ENCODE measurements around the gene SLC2A5. TPM values are rescaled to one million over a fixed set of nuclear protein-coding genes. Genes with fewer than 3 reads are reported as not detected.

Gene SLC2A5
- total RNA-seq, 3 donors from 2014 or later, result 2.3 to 2.8 (median 2.7) TPM

DNA sequence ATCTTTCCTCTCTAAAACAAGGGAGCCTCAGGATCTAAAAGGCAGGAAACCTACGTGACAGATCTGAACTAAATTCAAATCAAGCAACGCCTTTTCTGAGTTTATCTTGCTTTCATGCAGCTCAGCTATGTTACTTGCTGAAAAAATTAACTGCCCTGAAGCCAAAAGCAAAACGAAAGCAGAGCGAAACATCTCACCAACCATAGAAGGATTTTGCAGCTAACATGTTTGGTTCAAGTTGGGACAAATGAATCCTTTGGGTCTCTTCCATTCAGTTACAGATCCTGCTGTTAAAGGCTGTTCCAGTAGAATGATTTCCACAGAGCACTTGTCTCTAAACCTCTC is 482 bp downstream of the SLC2A5 start:
- Histone ChIP-seq H3K4me1 (no peaks in the 10 kb centered on the region), H3K27ac (peak overlapping the region; percentile 63 to 75), H3K4me3 (peak overlapping the region; percentile 10 to 34 (median 20)), H3K36me3 (no peaks in the 10 kb centered on the region), H3K9me3 (no peaks in the 10 kb centered on the region), H3K27me3 (no peaks in the 10 kb centered on the region)
- no peak for DNase-seq (ENCODE audit: low spot score in 2 of 2)
- no peak for TF ChIP-seq POLR2AphosphoS5 (IDR thresholded peaks at IDR 0.05)
- TF ChIP-seq, protein P1, sequence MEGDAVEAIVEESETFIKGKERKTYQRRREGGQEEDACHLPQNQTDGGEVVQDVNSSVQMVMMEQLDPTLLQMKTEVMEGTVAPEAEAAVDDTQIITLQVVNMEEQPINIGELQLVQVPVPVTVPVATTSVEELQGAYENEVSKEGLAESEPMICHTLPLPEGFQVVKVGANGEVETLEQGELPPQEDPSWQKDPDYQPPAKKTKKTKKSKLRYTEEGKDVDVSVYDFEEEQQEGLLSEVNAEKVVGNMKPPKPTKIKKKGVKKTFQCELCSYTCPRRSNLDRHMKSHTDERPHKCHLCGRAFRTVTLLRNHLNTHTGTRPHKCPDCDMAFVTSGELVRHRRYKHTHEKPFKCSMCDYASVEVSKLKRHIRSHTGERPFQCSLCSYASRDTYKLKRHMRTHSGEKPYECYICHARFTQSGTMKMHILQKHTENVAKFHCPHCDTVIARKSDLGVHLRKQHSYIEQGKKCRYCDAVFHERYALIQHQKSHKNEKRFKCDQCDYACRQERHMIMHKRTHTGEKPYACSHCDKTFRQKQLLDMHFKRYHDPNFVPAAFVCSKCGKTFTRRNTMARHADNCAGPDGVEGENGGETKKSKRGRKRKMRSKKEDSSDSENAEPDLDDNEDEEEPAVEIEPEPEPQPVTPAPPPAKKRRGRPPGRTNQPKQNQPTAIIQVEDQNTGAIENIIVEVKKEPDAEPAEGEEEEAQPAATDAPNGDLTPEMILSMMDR (IDR thresholded peaks at IDR 0.05), result no peak
- TF ChIP-seq POLR2A (IDR thresholded peaks at IDR 0.05), result no peak
- intact Hi-C loops (cut with DNase I; ENCODE audit: low total_unique reads), result no loop called here

DNA sequence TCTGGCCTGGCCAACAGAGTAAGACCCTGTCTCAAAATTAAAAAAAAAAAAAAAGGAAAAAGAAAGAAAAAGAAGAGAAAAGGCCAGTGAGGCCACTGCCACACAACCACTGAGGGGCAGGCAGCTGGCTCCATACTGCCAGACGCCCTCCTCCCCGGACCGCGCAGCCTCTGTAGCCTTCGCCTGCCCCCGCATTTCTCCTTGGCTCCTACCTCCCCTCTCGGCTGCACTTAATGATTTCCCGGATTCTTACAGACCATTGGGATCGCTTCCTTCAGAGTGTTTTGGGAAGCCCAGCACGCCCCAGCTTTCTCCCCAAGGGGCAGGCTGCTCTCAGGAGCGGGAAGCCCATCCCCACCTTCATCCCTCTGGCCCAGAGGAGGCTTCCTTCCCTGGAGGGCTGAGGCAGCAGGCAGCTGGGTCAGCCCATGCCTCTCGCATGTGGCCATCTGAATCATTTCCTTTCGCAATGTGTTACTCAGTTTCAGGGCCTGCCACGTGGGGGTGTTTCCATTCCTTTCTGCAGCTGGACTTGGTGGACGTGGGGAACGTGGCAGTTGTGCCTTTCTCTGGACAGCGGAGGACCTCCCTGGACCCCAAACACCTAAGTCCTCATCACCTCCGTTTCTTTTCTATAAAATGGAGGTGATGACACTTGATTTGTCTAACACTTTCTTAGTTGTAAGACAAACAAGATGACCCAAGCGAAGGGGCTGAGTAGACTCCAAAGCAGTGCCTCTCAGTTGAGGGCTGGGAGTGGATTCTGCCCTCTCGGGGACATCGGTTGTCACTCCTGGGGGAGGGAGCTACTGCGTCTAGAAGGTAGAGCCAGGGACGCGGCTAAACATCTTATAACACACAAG is 2.3 kb downstream of the SLC2A5 start:
- H3K4me3 ChIP-seq, result peak overlapping the region in 1 of 3 donors; percentile 31
- no peaks in the 10 kb centered on the region for H3K9me3 ChIP-seq
- H3K36me3 ChIP-seq, result no peaks in the 10 kb centered on the region
- TF ChIP-seq POLR2A (IDR thresholded peaks at IDR 0.05) (no peak), POLR2AphosphoS5 (IDR thresholded peaks at IDR 0.05) (peak in 2 of 3 donors; percentile 70 to 95)
- TF ChIP-seq, protein P1 (IDR thresholded peaks at IDR 0.05), result no peak
- intact Hi-C loops (cut with DNase I; ENCODE audit: low total_unique reads), result no loop called here
- H3K27me3 ChIP-seq, result no peaks in the 10 kb centered on the region
- peak in 1 of 2 donors; percentile 46 for DNase-seq (ENCODE audit: low spot score in 2 of 2)
- H3K4me1 ChIP-seq, result no peaks in the 10 kb centered on the region
- peak overlapping the region; percentile 50 to 82 for H3K27ac ChIP-seq

DNA sequence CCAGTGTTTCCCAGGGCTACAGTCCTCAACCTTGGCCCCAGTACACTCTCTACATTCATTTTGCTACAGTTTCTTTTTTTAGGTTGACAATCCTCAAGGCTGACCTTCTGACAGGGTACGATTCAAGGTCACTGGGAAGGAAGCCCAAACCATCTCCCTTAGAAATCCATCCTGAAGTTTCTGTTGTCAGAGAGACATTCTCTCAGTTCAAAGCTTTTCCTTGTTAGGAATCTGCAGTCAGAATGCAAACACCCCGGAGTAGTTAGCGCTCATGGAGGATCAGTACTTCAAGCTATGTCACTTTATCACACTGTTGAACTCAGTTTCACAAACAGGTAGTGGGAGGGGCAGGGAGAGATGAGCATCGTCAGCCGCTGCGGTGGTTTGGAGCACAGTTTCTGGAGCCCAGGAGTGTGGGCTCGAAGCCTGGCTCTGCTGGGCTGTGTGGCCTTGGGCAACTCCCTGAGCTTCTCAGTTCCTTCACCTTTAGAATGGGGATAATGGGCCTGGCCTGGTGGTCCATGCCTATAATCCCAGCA is 4.2 kb downstream of the SLC2A5 start:
- Histone ChIP-seq H3K4me1 (no peaks in the 10 kb centered on the region), H3K36me3 (no peaks in the 10 kb centered on the region), H3K27ac (peak overlapping the region in 1 of 2 donors; percentile 67), H3K27me3 (no peaks in the 10 kb centered on the region), H3K9me3 (no peaks in the 10 kb centered on the region), H3K4me3 (no peak overlapping the region)
- no peak for DNase-seq (ENCODE audit: low spot score in 2 of 2)
- TF ChIP-seq POLR2A (IDR thresholded peaks at IDR 0.05) (no peak), POLR2AphosphoS5 (IDR thresholded peaks at IDR 0.05) (no peak)
- TF ChIP-seq, protein P1 (IDR thresholded peaks at IDR 0.05), result no peak
- intact Hi-C loops (cut with DNase I; ENCODE audit: low total_unique reads), result no loop called here

DNA sequence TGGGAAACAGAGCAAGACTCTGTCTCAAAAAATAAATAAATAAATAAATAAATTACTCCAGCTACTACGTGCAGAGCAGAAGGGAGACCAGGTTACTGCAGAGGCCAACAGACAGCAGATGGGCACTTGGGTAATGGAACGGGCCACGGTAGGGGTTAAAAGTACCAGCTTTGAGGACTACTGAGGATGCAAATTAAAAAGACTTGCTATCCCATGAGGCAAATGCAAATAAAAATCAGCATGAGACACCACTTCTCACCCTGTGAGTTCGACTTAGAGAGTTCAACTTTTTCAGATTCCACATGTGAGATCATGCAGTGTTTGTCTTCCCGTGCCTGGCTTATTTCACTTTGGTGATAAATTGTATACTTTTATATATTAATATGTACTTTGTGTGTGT is 6.6 kb downstream of the SLC2A5 start:
- no peaks in the 10 kb centered on the region for H3K36me3 ChIP-seq
- H3K4me3 ChIP-seq, result no peak overlapping the region
- H3K27me3 ChIP-seq, result no peaks in the 10 kb centered on the region
- DNase-seq (ENCODE audit: low spot score in 2 of 2), result no peak
- no peak for TF ChIP-seq POLR2AphosphoS5 (IDR thresholded peaks at IDR 0.05)
- TF ChIP-seq, protein P1 (IDR thresholded peaks at IDR 0.05), result no peak
- TF ChIP-seq POLR2A (IDR thresholded peaks at IDR 0.05), result no peak
- intact Hi-C loops (cut with DNase I; ENCODE audit: low total_unique reads), result no loop called here
- H3K27ac ChIP-seq, result no peak overlapping the region
- no peaks in the 10 kb centered on the region for H3K9me3 ChIP-seq
- no peaks in the 10 kb centered on the region for H3K4me1 ChIP-seq

DNA sequence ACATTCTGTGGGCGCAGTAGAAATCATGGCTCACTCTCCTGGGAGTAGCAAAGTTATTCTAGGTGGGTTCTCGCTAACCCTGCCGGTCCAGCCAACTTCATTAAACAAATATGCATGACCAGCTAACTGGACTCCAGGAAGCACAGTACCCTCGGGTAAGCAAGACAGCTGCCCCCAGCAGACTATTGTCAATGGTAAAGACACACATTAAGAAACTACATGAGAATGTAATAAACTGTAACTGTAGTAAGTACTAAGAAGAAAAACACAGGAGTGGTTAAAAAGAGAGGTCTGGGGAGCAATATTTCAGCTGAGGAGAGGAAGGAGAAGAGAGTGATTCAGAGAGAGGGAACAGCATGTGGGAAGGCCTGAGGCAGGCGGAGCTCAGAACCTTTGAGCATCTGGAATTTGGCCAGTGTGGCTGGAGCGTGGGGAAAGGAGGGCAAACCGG is 7.4 kb downstream of the SLC2A5 start:
- no peaks in the 10 kb centered on the region for H3K9me3 ChIP-seq
- TF ChIP-seq, protein P1 (IDR thresholded peaks at IDR 0.05), result no peak
- TF ChIP-seq POLR2AphosphoS5 (IDR thresholded peaks at IDR 0.05) (no peak), POLR2A (IDR thresholded peaks at IDR 0.05) (no peak)
- no peaks in the 10 kb centered on the region for H3K4me1 ChIP-seq
- H3K36me3 ChIP-seq, result no peaks in the 10 kb centered on the region
- intact Hi-C loops (cut with DNase I; ENCODE audit: low total_unique reads), result no loop called here
- H3K27me3 ChIP-seq, result no peaks in the 10 kb centered on the region
- no peak for DNase-seq (ENCODE audit: low spot score in 2 of 2)
- H3K4me3 ChIP-seq, result no peak overlapping the region
- H3K27ac ChIP-seq, result no peak overlapping the region
